ENCODE measurements around the gene PNPLA5.

Gene PNPLA5

DNA sequence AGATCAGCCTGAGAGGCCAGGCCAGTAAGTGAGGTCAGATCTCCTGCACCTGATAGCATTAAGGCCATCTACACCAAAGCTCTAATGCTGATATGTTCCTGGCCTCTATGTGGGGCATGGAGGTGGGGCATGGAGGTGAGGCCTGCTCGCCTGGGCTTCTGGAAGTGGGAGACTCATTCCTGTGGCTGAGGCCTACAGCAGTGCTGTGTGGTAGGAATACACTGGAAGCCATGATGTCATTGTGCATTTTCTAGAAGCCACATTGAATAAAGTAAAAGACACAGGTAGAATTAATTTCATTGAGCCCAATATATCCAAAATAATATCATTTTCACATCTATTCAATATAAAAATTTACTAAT, 34.5 kb upstream of the PNPLA5 start:
- peak; percentile 46 for ATAC-seq (ENCODE audit: low read depth)
- Histone ChIP-seq H3K9me3 (ENCODE audit: severe bottlenecking) (no peaks in the 10 kb centered on the region), H3K4me3 (ENCODE audit: severe bottlenecking) (no peak overlapping the region), H3K36me3 (ENCODE audit: low read depth) (peaks cover 37% of the 10 kb centered on the region), H3K4me1 (ENCODE audit: insufficient read depth, poor library complexity, severe bottlenecking) (peaks cover 26% of the 10 kb centered on the region), H3K27ac (ENCODE audit: poor library complexity, severe bottlenecking) (peak overlapping the region; percentile 75), H3K27me3 (ENCODE audit: insufficient read depth, poor library complexity, severe bottlenecking) (no peaks in the 10 kb centered on the region)
- no peak for DNase-seq (ENCODE audit: low spot score)
- TF ChIP-seq, protein P1, sequence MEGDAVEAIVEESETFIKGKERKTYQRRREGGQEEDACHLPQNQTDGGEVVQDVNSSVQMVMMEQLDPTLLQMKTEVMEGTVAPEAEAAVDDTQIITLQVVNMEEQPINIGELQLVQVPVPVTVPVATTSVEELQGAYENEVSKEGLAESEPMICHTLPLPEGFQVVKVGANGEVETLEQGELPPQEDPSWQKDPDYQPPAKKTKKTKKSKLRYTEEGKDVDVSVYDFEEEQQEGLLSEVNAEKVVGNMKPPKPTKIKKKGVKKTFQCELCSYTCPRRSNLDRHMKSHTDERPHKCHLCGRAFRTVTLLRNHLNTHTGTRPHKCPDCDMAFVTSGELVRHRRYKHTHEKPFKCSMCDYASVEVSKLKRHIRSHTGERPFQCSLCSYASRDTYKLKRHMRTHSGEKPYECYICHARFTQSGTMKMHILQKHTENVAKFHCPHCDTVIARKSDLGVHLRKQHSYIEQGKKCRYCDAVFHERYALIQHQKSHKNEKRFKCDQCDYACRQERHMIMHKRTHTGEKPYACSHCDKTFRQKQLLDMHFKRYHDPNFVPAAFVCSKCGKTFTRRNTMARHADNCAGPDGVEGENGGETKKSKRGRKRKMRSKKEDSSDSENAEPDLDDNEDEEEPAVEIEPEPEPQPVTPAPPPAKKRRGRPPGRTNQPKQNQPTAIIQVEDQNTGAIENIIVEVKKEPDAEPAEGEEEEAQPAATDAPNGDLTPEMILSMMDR (IDR thresholded peaks at IDR 0.05; ENCODE audit: poor library complexity, severe bottlenecking) = no peak

DNA sequence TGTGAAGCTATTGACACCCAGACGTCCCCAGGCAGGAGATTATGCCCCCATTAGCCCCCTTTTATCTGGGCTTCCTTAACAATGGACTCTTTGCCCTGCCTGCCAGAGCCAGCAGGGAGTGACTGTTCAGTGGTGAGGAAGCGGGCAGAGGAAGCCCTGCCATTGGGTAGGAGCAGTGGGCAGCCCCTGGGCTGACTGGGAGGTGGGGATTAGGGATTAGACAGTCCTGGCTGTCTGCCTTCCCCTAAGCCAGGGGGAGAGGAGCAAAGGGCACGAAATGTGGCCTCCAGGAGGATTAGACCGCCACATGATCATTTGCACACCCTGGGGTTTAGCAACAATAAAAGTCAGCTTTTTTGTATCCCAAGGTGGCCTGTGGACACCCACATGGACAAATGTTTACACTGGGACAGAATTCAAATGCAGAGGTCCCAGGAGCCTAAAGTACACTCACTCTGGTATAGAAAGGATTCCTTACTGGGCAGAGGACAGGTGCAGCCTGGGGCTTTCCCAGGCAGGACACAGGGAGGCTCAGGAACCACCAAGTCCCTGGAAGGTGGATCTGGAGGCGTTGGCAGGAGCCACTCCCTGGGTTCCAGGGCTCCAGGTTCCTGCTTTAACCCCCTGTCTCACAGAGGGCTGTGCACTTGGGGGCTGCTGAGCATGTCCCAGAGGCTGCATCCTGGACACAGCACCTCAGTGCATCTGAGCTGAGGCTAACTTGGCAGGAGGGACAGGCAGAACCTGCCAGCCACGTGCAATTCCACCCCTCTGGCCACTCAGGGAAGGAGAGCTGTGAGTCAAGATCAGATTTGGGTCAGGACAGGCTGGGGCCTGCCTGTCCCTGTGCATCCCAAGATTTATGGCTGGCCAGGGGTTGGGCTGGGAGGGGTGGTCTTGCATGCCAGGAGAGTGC, 33.9 kb upstream of the PNPLA5 start:
- H3K4me1 ChIP-seq (ENCODE audit: insufficient read depth, poor library complexity, severe bottlenecking) = peaks cover 27% of the 10 kb centered on the region
- no peaks in the 10 kb centered on the region for H3K9me3 ChIP-seq (ENCODE audit: severe bottlenecking)
- peaks cover 34% of the 10 kb centered on the region for H3K36me3 ChIP-seq (ENCODE audit: low read depth)
- ATAC-seq (ENCODE audit: low read depth) = peak; percentile 69
- H3K27ac ChIP-seq (ENCODE audit: poor library complexity, severe bottlenecking) = peak overlapping the region; percentile 75
- TF ChIP-seq, protein P1 (IDR thresholded peaks at IDR 0.05; ENCODE audit: poor library complexity, severe bottlenecking) = no peak
- peak overlapping the region; percentile 72 for H3K4me3 ChIP-seq (ENCODE audit: severe bottlenecking)
- DNase-seq (ENCODE audit: low spot score) = peak; percentile 77
- no peaks in the 10 kb centered on the region for H3K27me3 ChIP-seq (ENCODE audit: insufficient read depth, poor library complexity, severe bottlenecking)

DNA sequence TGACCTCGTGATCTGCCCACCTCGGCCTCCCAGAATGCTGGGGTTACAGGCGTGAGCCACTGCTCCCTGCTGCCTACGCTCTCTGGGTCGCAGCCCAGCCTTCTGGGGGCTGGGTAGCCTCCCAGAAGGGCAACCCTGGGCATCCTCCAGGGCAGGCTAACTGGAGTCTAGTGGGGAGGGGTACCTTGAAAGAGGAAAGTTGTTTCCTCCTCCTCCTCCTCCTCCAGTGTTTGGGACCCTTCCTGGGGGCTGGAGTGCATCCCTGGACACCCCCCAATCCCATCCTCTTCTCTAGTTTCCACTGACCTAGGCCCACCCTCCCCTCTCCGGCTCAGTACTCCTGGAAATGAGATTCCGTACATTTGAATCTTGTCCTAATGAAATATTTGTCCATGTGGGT, 33.1 kb upstream of the PNPLA5 start:
- peak overlapping the region; percentile 72 for H3K4me3 ChIP-seq (ENCODE audit: severe bottlenecking)
- TF ChIP-seq, protein P1 (IDR thresholded peaks at IDR 0.05; ENCODE audit: poor library complexity, severe bottlenecking) = no peak
- H3K36me3 ChIP-seq (ENCODE audit: low read depth) = peaks cover 25% of the 10 kb centered on the region
- ATAC-seq (ENCODE audit: low read depth) (no peak), DNase-seq (ENCODE audit: low spot score) (no peak)
- H3K4me1 ChIP-seq (ENCODE audit: insufficient read depth, poor library complexity, severe bottlenecking) = peaks cover 27% of the 10 kb centered on the region
- H3K9me3 ChIP-seq (ENCODE audit: severe bottlenecking) = no peaks in the 10 kb centered on the region
- no peaks in the 10 kb centered on the region for H3K27me3 ChIP-seq (ENCODE audit: insufficient read depth, poor library complexity, severe bottlenecking)
- peak overlapping the region; percentile 75 for H3K27ac ChIP-seq (ENCODE audit: poor library complexity, severe bottlenecking)

DNA sequence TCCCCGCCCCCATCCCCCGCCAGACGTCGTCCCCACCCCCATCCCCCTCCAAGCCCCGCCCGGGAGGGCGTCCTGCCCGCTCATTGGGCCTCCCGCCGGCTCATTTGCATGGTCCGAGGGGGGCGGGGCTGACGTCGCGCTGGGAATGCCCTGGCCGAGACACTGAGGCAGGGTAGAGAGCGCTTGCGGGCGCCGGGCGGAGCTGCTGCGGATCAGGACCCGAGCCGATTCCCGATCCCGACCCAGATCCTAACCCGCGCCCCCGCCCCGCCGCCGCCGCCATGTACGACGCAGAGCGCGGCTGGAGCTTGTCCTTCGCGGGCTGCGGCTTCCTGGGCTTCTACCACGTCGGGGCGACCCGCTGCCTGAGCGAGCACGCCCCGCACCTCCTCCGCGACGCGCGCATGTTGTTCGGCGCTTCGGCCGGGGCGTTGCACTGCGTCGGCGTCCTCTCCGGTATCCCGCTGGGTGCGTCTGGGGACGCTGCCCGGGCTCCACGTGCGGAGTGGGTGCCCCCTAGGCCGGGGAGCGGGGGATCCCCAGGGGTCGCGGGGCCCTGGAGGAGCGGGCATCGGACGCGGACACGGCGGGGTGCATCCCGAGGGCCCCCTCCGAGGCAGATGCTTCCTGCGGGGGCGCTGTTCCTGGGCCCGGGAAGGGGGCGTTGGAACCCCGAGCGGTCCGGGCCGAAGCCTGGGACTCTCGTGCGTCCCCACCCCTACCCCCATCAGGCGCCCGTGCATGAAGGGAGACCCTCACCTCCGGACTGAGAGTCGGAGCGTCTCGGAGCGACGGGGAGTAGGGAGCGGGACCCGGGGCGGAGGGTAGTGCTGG, 32.0 kb upstream of the PNPLA5 start, which contains the start of gene PNPLA3:
PNPLA3 (plus strand) TSS at position 175 of the 834 bp plus-strand sequence; CDS start at position 282, 107 bp downstream.
- Histone ChIP-seq H3K9me3 (ENCODE audit: severe bottlenecking) (no peaks in the 10 kb centered on the region), H3K27ac (ENCODE audit: poor library complexity, severe bottlenecking) (peak within 1 kb of the TSS; percentile 75), H3K27me3 (ENCODE audit: insufficient read depth, poor library complexity, severe bottlenecking) (no peaks in the 10 kb centered on the region), H3K36me3 (ENCODE audit: low read depth) (peaks cover 19% of the 10 kb centered on the region), H3K4me3 (ENCODE audit: severe bottlenecking) (peak within 1 kb of the TSS; percentile 72), H3K4me1 (ENCODE audit: insufficient read depth, poor library complexity, severe bottlenecking) (peaks cover 34% of the 10 kb centered on the region)
- DNase-seq (ENCODE audit: low spot score) (peak; percentile 93), ATAC-seq (ENCODE audit: low read depth) (peak; percentile 70)
- TF ChIP-seq, protein P1 (IDR thresholded peaks at IDR 0.05; ENCODE audit: poor library complexity, severe bottlenecking) = peak; percentile 45

Data from RWPE2 (cell line).